AG09319 (cell line): Measurements from ENCODE around the gene ARL15.

ENCODE experiments used
- DNase-seq: peaks from one replicate; pipeline ENCODE4 v3.0.0-alpha.2; 2010; ENCODE audit warnings: low read depth; ENCODE audit errors: extremely low read depth
- CTCF ChIP-seq: IDR thresholded peaks from 2 replicates; pipeline ENCODE4 v1.5.1; 2011; ENCODE audit warnings: low read depth, mild to moderate bottlenecking, inconsistent platforms, low read length, moderate library complexity

The ARL15 gene

GRCh38 chr5:54115735-54116403 lies 194.5 kb downstream of the ARL15 start:
- no peak for TF ChIP-seq CTCF
- DNase-seq: no peak

GRCh38 chr5:54113060-54113459 lies 197.3 kb downstream of the ARL15 start:
- no peak for DNase-seq
- no peak for TF ChIP-seq CTCF

GRCh38 chr5:54109626-54110330 lies 200.6 kb downstream of the ARL15 start:
- no peak for TF ChIP-seq CTCF
- DNase-seq: no peak

GRCh38 chr5:54108136-54108535 lies 202.2 kb downstream of the ARL15 start:
- DNase-seq: no peak
- no peak for TF ChIP-seq CTCF

- no peak for DNase-seq
Observed at GRCh38 chr5:54103871-54104270, 206.5 kb downstream of the ARL15 start.

GRCh38 chr5:54098267-54098666 lies 212.1 kb downstream of the ARL15 start:
- TF ChIP-seq CTCF: no peak

More at GRCh38 chr5:54103871-54104270, 206.5 kb downstream of the ARL15 start:
- no peak for TF ChIP-seq CTCF

GRCh38 chr5:54095969-54096368 lies 214.4 kb downstream of the ARL15 start:
- no peak for TF ChIP-seq CTCF
- DNase-seq: no peak

More at GRCh38 chr5:54098267-54098666, 212.1 kb downstream of the ARL15 start:
- DNase-seq: no peak
